HG03175 (cell line): ENCODE measurements around the gene TGFB1.
"Not testable (repeated sequence)": the region's sequence is repeated elsewhere in the genome, so short reads cannot be mapped to it uniquely, and the experiment has no call there.

Experiments used
- ATAC-seq: cut with Tn5 transposase; IDR thresholded peaks from one replicate; pipeline ENCODE4 v1.9.1; 2021; ENCODE audit warnings: mild to moderate bottlenecking, moderate library complexity; ENCODE audit not compliant: unreplicated experiment

Gene TGFB1

GRCh38 chr19:41371119-41371518, 17.4 kb upstream of the TGFB1 start:
- not testable (repeated sequence) for ATAC-seq

- ATAC-seq, result no peak
Measured at GRCh38 chr19:41369769-41370168, 16.0 kb upstream of the TGFB1 start.

- no peak for ATAC-seq
Measured at GRCh38 chr19:41367848-41368301, 14.2 kb upstream of the TGFB1 start.

GRCh38 chr19:41366089-41366488, 12.4 kb upstream of the TGFB1 start:
- ATAC-seq, result no peak

- no peak for ATAC-seq
Measured at GRCh38 chr19:41364524-41365391, 11.0 kb upstream of the TGFB1 start.

- peak; percentile 85 for ATAC-seq
Measured at GRCh38 chr19:41363753-41364523, 10.2 kb upstream of the TGFB1 start, which contains the start of gene B9D2. B9D2 (minus strand) TSS chr19:41364149; CDS start chr19:41363519, 630 bp downstream.

- ATAC-seq, result no peak
Measured at GRCh38 chr19:41363371-41363752, 9.6 kb upstream of the TGFB1 start.

- no peak for ATAC-seq
Measured at GRCh38 chr19:41362143-41362847, 8.6 kb upstream of the TGFB1 start.

GRCh38 chr19:41359741-41360140, 6.0 kb upstream of the TGFB1 start:
- no peak for ATAC-seq

GRCh38 chr19:41357746-41358145, 4.0 kb upstream of the TGFB1 start:
- no peak for ATAC-seq

- no peak for ATAC-seq
Measured at GRCh38 chr19:41356984-41357739, 3.4 kb upstream of the TGFB1 start.

- ATAC-seq, result no peak
Measured at GRCh38 chr19:41355802-41356201, 2.1 kb upstream of the TGFB1 start.

- no peak for ATAC-seq
Measured at GRCh38 chr19:41355035-41355434, 1.3 kb upstream of the TGFB1 start.

- ATAC-seq, result peak; percentile 0
Measured at GRCh38 chr19:41354343-41354953, 726 bp upstream of the TGFB1 start.

GRCh38 chr19:41352609-41353465, 885 bp downstream of the TGFB1 start:
- no peak for ATAC-seq

- no peak for ATAC-seq
Measured at GRCh38 chr19:41352279-41352608, 1.5 kb downstream of the TGFB1 start.

GRCh38 chr19:41351339-41352245, 2.1 kb downstream of the TGFB1 start:
- peak; percentile 37 for ATAC-seq

GRCh38 chr19:41350735-41351338, 2.9 kb downstream of the TGFB1 start:
- peak; percentile 3 for ATAC-seq
